Spleen (tissue), 11 donors: ENCODE results near the gene SLC22A12. TPM values are rescaled to one million over a fixed set of nuclear protein-coding genes. Genes with fewer than 3 reads are reported as not detected.

Experiments used
- DNase-seq: peaks from one replicate; pipeline ENCODE4 v3.0.0-alpha.2; 2020
- H3K27ac ChIP-seq, 8 donors: fragments of 200-600 bp; sonication (generic) in 7 of 8; 1 replicate in 4 of 8; 2 replicates in 4 of 8; pipeline versions ENCODE4 v1.5.0 to v1.8.0; 2016 to 2021; ENCODE audit warnings: inconsistent platforms in 4 of 8, mild to moderate bottlenecking in 4 of 8, moderate library complexity in 1 of 8
- H3K27me3 ChIP-seq, 7 donors: fragments of 200-600 bp; sonication (generic) in 6 of 7; replicated peaks in 1 of 7; 1 replicate in 4 of 7; 2 replicates in 3 of 7; pipeline versions ENCODE4 v1.5.0 to v1.8.0; 2016 to 2021; ENCODE audit warnings: inconsistent platforms in 3 of 7, mild to moderate bottlenecking in 1 of 7
- H3K36me3 ChIP-seq, 6 donors: fragments of 200-600 bp; sonication (generic) in 5 of 6; 1 replicate in 4 of 6; 2 replicates in 2 of 6; pipeline versions ENCODE4 v1.5.0 to v1.8.0; 2016 to 2021; ENCODE audit warnings: inconsistent platforms in 2 of 6
- H3K4me1 ChIP-seq, 6 donors: fragments of 200-600 bp; sonication (generic) in 5 of 6; 1 replicate in 3 of 6; 2 replicates in 3 of 6; pipeline versions ENCODE4 v1.5.0 to v1.8.0; 2016 to 2021; ENCODE audit warnings: inconsistent platforms in 3 of 6
- H3K4me3 ChIP-seq, 8 donors: fragments of 200-600 bp; sonication (generic) in 7 of 8; 1 replicate in 4 of 8; 2 replicates in 4 of 8; pipeline versions ENCODE4 v1.5.0 to v1.8.0; 2016 to 2021; ENCODE audit warnings: inconsistent platforms in 4 of 8, mild to moderate bottlenecking in 4 of 8, moderate library complexity in 2 of 8
- H3K9me3 ChIP-seq, 8 donors: fragments of 200-600 bp; sonication (generic) in 7 of 8; 1 replicate in 4 of 8; 2 replicates in 4 of 8; pipeline versions ENCODE4 v1.5.0 to v1.8.0; 2016 to 2021; ENCODE audit warnings: inconsistent platforms in 4 of 8
- POLR2A ChIP-seq, 3 donors: fragments of 450-650 bp; IDR thresholded peaks; one replicate each; pipeline ENCODE4 v1.5.1; 2017; ENCODE audit warnings: antibody characterized with exemption in 3 of 3, mild to moderate bottlenecking in 1 of 3
- POLR2AphosphoS5 ChIP-seq, 3 donors: sonication (generic); formaldehyde crosslinking; IDR thresholded peaks; one replicate each; pipeline ENCODE4 v1.5.1; 2017; ENCODE audit warnings: antibody characterized with exemption in 3 of 3
- WGBS, 5 donors: extraction: QIAGEN DNeasy Blood & Tissue Kit in 3 of 5; methylation state at CpG; one replicate each; pipeline versions ENCODE4 v1.1.5 to v1.1.7; 2013 to 2018; 5-methylcytosine and 5-hydroxymethylcytosine counted together
- intact Hi-C: fragments of 100-400 bp; cut with DNase I; formaldehyde crosslinking; loops from one replicate; pipeline ENCODE4 v1.15.0; 2023; ENCODE audit warnings: low total_unique reads
- polyA plus RNA-seq, 3 donors: library from polyadenylated mRNA; stranded (reverse); fragments of 200-250 nt; gene quantifications; one replicate each; pipeline ENCODE4 v1.2.1, GENCODE V29; 2013
- total RNA-seq, 7 donors: library from RNA; depleted of rRNA in 3 of 7; stranded (reverse); fragments of >200 nt in 3 of 7; fragmentation: NEBNext Ultra II Directional in 4 of 7; extraction: Animal tissue kit (Norgen Biotek cat#: 25700) in 4 of 7; gene quantifications; one replicate each; pipeline versions ENCODE4 v1.1.0 to v1.2.1, GENCODE V29; 2016 to 2021
- TF ChIP-seq, protein P1 (sequence below), 11 experiments: fragments of 200-600 bp in 7 of 11; fragments of 450-650 bp in 4 of 11; sonication (generic) in 4 of 11; IDR thresholded peaks in 8 of 11; conservative IDR thresholded peaks in 3 of 11; 1 replicate in 7 of 11; 2 replicates in 4 of 11; pipeline versions ENCODE4 v1.4.0 to v1.8.0; 2016 to 2021; ENCODE audit warnings: antibody characterized with exemption in 11 of 11, inconsistent platforms in 4 of 11, mild to moderate bottlenecking in 1 of 11
- donor health status: healthy with polysubstance abuse.
- donor health status: DM: no; HTN: no; CAD: no; lungs with moderate emphysema.
- donor health status: DM: no; HTN: no; CAD: no.
- donor health status: Bipolar disorder and iron deficiency.
- donor health status: healthy.
- donor health status: DM: no; HTN: no; CAD: no.
- donor health status: DM: yes; HTN: yes; CAD: no.

SLC22A12 gene
- total and polyA plus RNA-seq, 10 donors = not detected

DNA sequence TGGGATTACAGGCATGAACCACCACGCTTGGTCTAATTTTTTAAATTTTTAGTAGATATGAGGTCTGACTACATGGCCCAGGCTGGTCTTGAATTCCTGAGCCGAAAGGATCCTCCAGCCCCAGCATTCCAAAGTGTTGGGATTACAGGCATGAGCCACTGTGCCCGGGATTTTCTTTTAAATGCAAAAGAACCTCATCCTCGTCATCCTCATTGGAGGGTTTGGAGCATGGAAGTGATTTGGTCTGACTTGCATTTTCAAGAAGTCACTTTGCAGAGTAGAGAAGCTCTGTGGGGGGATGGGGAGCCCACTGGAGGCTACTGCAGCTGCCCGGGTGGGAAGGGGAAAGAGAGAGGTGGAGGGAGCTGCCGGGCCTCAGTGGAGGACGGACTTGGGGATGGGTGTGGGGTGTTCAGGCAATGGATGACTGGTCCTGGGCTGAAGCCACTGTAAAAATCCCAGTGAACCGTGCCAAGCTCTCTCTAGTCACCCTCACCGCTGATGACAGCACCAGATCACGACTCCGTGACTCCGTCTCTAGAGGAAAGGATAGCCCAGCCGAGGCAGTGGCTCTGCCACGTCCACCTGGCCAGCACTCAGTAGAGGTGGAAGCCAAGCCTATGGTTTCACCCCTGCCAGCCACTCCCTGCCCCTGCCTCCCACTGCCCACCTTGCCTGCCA is 32.8 kb upstream of the SLC22A12 start:
- Histone ChIP-seq H3K4me1 (peaks cover 15 to 33% (median 27%) of the 10 kb centered on the region in 6 donors), H3K36me3 (no peaks in the 10 kb centered on the region), H3K9me3 (no peaks in the 10 kb centered on the region), H3K27ac (no peak overlapping the region), H3K27me3 (peaks cover 0 to 3% (median 0%) of the 10 kb centered on the region in 7 donors), H3K4me3 (no peak overlapping the region)
- DNase-seq = no peak
- intact Hi-C loops = no loop called here
- WGBS, 5 donors = 74 to 86% (median 78%) methylated on average over 14 of the region's 14 CpGs
- no peak for TF ChIP-seq POLR2A (IDR thresholded peaks at IDR 0.05)
- no peak for TF ChIP-seq POLR2AphosphoS5 (IDR thresholded peaks at IDR 0.05)

DNA sequence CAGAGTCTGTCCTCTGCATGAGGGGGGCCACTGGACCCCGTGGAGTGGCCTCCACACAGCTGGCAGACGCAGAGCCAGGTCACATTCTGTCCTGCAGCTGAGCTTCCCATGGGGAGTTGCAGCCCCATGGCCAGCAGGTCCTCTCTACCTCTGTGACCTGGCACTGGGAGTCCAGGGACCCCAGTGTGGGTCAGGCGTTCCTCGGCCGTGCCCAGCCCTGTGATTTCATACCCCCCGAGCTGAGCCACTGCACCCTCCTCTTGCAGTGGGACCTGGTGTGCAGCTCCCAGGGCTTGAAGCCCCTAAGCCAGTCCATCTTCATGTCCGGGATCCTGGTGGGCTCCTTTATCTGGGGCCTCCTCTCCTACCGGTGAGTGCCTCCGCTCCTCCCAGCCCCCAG is 32.2 kb upstream of the SLC22A12 start:
- TF ChIP-seq, protein P1, sequence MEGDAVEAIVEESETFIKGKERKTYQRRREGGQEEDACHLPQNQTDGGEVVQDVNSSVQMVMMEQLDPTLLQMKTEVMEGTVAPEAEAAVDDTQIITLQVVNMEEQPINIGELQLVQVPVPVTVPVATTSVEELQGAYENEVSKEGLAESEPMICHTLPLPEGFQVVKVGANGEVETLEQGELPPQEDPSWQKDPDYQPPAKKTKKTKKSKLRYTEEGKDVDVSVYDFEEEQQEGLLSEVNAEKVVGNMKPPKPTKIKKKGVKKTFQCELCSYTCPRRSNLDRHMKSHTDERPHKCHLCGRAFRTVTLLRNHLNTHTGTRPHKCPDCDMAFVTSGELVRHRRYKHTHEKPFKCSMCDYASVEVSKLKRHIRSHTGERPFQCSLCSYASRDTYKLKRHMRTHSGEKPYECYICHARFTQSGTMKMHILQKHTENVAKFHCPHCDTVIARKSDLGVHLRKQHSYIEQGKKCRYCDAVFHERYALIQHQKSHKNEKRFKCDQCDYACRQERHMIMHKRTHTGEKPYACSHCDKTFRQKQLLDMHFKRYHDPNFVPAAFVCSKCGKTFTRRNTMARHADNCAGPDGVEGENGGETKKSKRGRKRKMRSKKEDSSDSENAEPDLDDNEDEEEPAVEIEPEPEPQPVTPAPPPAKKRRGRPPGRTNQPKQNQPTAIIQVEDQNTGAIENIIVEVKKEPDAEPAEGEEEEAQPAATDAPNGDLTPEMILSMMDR (IDR thresholded peaks at IDR 0.05 in 8 of 11, conservative IDR thresholded peaks at IDR 0.05 in 3 of 11) = no peak
- TF ChIP-seq POLR2A (IDR thresholded peaks at IDR 0.05) (no peak), POLR2AphosphoS5 (IDR thresholded peaks at IDR 0.05) (no peak)
- Histone ChIP-seq H3K4me1 (peaks cover 11 to 27% (median 21%) of the 10 kb centered on the region in 6 donors), H3K9me3 (no peaks in the 10 kb centered on the region), H3K36me3 (no peaks in the 10 kb centered on the region), H3K27me3 (peaks cover 0 to 3% (median 0%) of the 10 kb centered on the region in 7 donors), H3K4me3 (no peak overlapping the region), H3K27ac (no peak overlapping the region)
- WGBS, 5 donors = 88 to 95% (median 91%) methylated on average over 9 of the region's 9 CpGs
- peak; percentile 50 for DNase-seq
- intact Hi-C loops = no loop called here

- Histone ChIP-seq H3K4me1 (peaks cover 6 to 20% (median 15%) of the 10 kb centered on the region in 6 donors), H3K9me3 (no peaks in the 10 kb centered on the region), H3K36me3 (no peaks in the 10 kb centered on the region), H3K27ac (no peak overlapping the region), H3K4me3 (no peak overlapping the region), H3K27me3 (peaks cover 0 to 3% (median 0%) of the 10 kb centered on the region in 7 donors)
- TF ChIP-seq, protein P1 (IDR thresholded peaks at IDR 0.05 in 8 of 11, conservative IDR thresholded peaks at IDR 0.05 in 3 of 11) = no peak
- no peak for TF ChIP-seq POLR2AphosphoS5 (IDR thresholded peaks at IDR 0.05)
- no peak for TF ChIP-seq POLR2A (IDR thresholded peaks at IDR 0.05)
- WGBS, 5 donors = 77 to 87% (median 85%) methylated on average over 18 to 19 of the region's 19 CpGs
- intact Hi-C loops = loop anchor here (10.0 kb wide), 1 partner anchor 55 kb away; no protein-coding TSS in a partner anchor
- DNase-seq = peak; percentile 55
Measured at GRCh38 chr11:64559351-64560138, 31.5 kb upstream of the SLC22A12 start.

GRCh38 chr11:64560139-64560771 is 30.8 kb upstream of the SLC22A12 start:
- peaks cover 0 to 3% (median 0%) of the 10 kb centered on the region in 7 donors for H3K27me3 ChIP-seq
- intact Hi-C loops = loop anchor here (10.0 kb wide), 1 partner anchor 55 kb away; no protein-coding TSS in a partner anchor
- WGBS, 5 donors = 78 to 86% (median 80%) methylated on average over 7 to 15 of the region's 15 CpGs

More at GRCh38 chr11:64560139-64560771, 30.8 kb upstream of the SLC22A12 start:
- peaks cover under 1 to 13% (median 8%) of the 10 kb centered on the region in 6 donors for H3K4me1 ChIP-seq
- no peak overlapping the region for H3K4me3 ChIP-seq
- no peaks in the 10 kb centered on the region for H3K9me3 ChIP-seq
- no peak for TF ChIP-seq POLR2A (IDR thresholded peaks at IDR 0.05)
- TF ChIP-seq, protein P1 (IDR thresholded peaks at IDR 0.05 in 8 of 11, conservative IDR thresholded peaks at IDR 0.05 in 3 of 11) = no peak
- no peak for TF ChIP-seq POLR2AphosphoS5 (IDR thresholded peaks at IDR 0.05)
- peak; percentile 38 for DNase-seq
- H3K27ac ChIP-seq = no peak overlapping the region
- H3K36me3 ChIP-seq = no peaks in the 10 kb centered on the region
